ENCODE results near the gene GET4.

Gene GET4

GRCh38 chr7:874031-874749 is 2.2 kb upstream of the GET4 start:
- no peak for TF ChIP-seq CTCF (IDR thresholded peaks at IDR 0.05; ENCODE audit: low read depth, low read length, missing control alignments)
- no peak overlapping the region for H3K4me3 ChIP-seq (ENCODE audit: low read depth, low read length)
- in situ Hi-C loops (cut with HindIII; ENCODE audit: low sequenced_read_pairs): no loop called here
- no peak for DNase-seq (ENCODE audit: low read depth)

GRCh38 chr7:875051-875450 is 1.3 kb upstream of the GET4 start:
- in situ Hi-C loops (cut with HindIII; ENCODE audit: low sequenced_read_pairs): no loop called here
- no peak for DNase-seq (ENCODE audit: low read depth)
- no peak overlapping the region for H3K4me3 ChIP-seq (ENCODE audit: low read depth, low read length)
- TF ChIP-seq CTCF (IDR thresholded peaks at IDR 0.05; ENCODE audit: low read depth, low read length, missing control alignments): no peak

GRCh38 chr7:875476-876076 is 778 bp upstream of the GET4 start:
- peak overlapping the region; percentile 29 for H3K4me3 ChIP-seq (ENCODE audit: low read depth, low read length)
- in situ Hi-C loops (cut with HindIII; ENCODE audit: low sequenced_read_pairs): no loop called here
- TF ChIP-seq CTCF (IDR thresholded peaks at IDR 0.05; ENCODE audit: low read depth, low read length, missing control alignments): no peak
- DNase-seq (ENCODE audit: low read depth): no peak

GRCh38 chr7:876972-877311 is 588 bp downstream of the GET4 start:
- no peak for TF ChIP-seq CTCF (IDR thresholded peaks at IDR 0.05; ENCODE audit: low read depth, low read length, missing control alignments)
- in situ Hi-C loops (cut with HindIII; ENCODE audit: low sequenced_read_pairs): no loop called here
- peak overlapping the region; percentile 84 for H3K4me3 ChIP-seq (ENCODE audit: low read depth, low read length)
- no peak for DNase-seq (ENCODE audit: low read depth)

GRCh38 chr7:877312-878232 is 1.2 kb downstream of the GET4 start:
- no peak for DNase-seq (ENCODE audit: low read depth)
- no peak for TF ChIP-seq CTCF (IDR thresholded peaks at IDR 0.05; ENCODE audit: low read depth, low read length, missing control alignments)
- peak overlapping the region; percentile 84 for H3K4me3 ChIP-seq (ENCODE audit: low read depth, low read length)
- in situ Hi-C loops (cut with HindIII; ENCODE audit: low sequenced_read_pairs): no loop called here

- no peak for TF ChIP-seq CTCF (IDR thresholded peaks at IDR 0.05; ENCODE audit: low read depth, low read length, missing control alignments)
- H3K4me3 ChIP-seq (ENCODE audit: low read depth, low read length): no peak overlapping the region
- in situ Hi-C loops (cut with HindIII; ENCODE audit: low sequenced_read_pairs): no loop called here
- DNase-seq (ENCODE audit: low read depth): no peak
Observed at GRCh38 chr7:879093-879492, 2.7 kb downstream of the GET4 start.
